ENCODE results near the gene MIX23.

The MIX23 gene

DNA sequence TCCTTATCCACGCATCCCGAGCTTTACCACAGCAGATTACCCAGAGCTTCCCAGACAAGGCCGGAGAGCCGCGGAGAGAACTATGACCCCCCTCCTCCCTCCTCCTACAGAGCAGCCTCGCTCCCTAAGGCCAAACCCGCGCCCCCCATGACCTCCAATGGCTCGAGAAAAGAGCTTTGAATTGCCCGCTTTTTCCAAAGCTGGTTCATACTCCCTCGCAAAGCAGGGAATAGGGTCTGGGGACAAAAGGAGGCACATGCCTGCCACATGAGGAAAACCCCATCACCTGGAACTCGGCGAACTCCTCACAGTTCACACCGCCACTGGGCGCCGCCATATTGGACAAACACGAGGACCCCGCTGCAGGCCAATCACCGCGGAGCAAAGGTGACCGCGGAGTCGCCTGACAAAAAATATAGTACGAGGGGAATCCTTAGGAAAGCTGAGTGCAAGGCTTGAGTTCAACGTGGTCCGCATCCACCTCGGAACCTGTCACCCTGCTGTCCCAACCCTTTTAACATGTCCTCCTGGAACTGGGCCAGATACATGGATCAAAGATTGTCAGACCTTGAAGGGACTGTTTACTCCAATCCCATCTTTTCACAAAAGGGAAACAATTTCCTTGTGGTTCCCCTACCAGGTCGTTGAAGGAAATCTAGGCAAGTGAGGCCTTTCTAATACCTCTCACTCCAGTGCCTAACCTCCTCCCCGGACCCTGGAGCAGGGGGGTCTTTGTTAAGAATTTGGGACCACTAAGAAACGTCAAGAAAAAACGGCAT lies at the start of gene MIX23:
MIX23 (minus strand) TSS at position 344 of the 779 bp plus-strand sequence; CDS start at position 337, 7 bp downstream.
- DNase-seq = peak; percentile 17

- no peak for DNase-seq
These were observed 47.3 kb upstream of the MIX23 start for GRCh38 chr3:122430371-122430770.

DNA sequence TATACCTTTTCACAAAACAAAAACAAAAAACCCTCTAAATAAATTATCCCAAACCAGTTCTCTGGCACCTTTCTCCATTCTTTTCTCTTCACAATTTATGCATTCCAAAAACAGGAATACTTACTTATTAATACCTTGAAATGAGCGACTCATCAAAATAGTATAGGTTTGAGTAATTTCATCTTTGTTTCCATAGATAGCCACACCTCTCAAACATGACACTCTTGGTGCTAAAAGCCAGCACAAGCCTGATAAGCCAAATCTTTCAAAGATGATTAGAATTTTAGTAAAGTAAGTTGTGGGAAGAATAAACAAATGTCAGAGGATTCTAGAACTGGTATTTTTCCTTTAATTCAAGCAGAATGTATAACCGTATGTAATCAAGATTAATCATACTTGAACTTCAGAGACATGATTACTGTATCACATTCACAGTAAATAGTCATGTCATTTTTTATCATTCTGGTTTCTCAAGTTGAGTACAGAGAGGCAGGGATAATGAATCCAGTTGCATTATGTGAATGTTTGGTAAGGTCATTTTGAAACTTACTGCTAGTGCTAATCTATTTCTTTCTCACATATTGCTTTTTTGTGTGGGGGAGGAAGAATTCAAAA lies 44.9 kb upstream of the MIX23 start:
- no peak for DNase-seq

- DNase-seq = no peak
These were observed 38.8 kb upstream of the MIX23 start for GRCh38 chr3:122421836-122422235.

- DNase-seq = no peak
These were observed 38.1 kb upstream of the MIX23 start for GRCh38 chr3:122421101-122421500.

DNA sequence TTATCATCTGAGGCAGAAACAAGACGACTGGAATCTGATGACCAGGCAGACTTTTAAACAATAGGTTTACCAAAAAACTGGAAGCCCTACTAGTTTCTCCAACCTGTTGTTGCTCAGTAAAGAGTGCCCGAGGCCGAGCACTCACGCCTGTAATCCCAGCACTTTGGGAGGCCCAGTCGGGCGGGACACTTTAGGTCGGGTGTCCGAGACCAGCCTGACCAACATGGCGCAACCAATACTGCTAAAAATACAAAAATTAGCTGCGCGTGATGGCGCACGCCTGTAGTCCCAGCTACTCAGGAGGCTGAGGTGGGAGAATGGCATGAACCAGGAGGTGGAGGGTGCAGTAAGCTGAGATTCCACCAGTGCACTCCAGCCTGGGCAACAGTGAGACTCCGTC lies 33.9 kb upstream of the MIX23 start:
- DNase-seq = no peak

- no peak for DNase-seq
These were observed 33.0 kb upstream of the MIX23 start, which contains the start of gene WDR5B for GRCh38 chr3:122415762-122416654. TSS of gene WDR5B (minus strand) at chr3:122416062. CDS start at chr3:122415528, 534 bp downstream.

DNA sequence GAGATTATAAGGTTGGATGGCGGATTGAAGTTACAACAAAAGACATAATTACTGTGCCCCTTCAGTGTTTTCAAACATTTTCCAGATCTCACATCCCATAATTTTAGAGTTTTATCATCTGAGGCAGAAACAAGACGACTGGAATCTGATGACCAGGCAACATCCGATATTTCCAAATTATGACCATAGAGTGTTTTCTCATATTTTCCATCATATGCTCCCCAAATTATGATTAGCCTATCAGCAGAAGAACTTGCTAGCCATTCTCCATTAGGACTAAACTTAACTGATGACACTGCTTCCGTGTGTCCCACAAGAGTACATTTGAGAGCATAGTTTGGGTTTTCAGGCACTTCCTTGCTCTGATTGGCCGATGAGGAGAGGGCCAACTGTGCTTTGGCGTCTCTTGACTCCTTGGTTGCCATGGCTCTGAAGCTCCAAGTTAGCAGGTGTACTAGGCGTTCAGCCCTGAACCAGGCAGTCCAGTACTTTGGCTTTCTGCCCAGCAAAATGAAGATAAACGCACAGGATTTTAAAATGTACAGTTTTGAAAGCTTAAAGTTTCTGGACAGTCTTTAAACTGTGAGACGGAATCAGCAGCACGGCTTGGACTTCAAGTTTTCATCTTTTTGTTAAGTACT lies 32.2 kb upstream of the MIX23 start:
- DNase-seq = no peak

DNA sequence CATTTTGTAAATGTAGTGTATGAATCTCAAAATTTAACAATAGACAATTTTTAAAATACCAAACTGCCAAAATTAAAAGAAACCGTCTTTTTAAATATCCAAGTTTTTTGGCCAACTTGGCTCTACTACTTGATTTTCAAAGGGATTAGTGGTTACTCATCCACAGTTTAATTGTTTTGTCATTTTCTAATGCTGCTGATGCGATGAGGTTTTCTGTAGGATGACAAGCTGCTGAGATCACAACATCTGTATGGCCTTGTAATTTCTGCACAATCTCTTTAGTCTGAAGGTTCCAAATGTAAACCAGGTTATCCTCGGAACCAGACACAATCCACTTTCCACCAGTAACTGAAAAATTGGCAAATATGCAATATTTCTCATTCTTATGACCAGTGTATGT lies 31.4 kb upstream of the MIX23 start:
- no peak for DNase-seq

DNA sequence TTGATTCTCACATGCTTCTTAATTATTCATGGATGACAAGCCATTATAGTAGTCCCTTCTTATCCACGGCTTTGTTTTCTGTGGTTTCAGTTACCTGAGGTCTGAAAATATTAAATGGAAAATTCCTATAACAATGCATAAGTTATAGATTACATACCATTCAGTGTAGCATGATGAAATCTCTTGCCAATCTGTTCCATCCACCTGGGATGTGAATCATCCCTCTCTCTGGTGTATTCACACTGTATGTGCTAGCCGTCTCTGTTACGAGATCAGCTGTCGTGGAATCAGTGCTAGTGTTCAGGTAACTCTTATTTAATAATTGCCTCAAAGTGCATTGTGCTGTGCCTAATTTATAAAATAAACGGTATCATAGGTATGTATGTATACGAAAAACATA lies 27.6 kb upstream of the MIX23 start:
- DNase-seq = no peak

GRCh38 chr3:122410111-122410510 lies 27.1 kb upstream of the MIX23 start:
- DNase-seq = no peak

GRCh38 chr3:122409446-122409845 lies 26.4 kb upstream of the MIX23 start:
- DNase-seq = no peak

DNA sequence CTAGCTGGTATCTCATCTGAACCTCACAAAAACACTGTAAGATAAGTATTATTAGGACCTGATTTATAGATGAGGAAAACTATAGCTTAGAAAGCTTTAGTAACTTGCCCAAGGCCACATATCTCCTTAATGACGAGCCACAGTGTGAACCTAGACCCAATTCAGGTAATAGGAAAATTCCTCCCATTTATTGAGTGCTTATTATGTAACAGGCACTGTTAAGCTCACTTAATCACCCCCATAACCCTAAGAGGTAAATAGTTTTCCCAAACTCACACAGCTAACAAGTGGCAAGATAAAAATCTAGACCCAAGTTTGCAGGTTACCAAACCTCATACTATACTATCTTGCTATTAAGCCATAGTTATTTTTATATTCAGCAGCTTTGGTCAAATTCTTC lies 24.9 kb upstream of the MIX23 start:
- DNase-seq = no peak

DNA sequence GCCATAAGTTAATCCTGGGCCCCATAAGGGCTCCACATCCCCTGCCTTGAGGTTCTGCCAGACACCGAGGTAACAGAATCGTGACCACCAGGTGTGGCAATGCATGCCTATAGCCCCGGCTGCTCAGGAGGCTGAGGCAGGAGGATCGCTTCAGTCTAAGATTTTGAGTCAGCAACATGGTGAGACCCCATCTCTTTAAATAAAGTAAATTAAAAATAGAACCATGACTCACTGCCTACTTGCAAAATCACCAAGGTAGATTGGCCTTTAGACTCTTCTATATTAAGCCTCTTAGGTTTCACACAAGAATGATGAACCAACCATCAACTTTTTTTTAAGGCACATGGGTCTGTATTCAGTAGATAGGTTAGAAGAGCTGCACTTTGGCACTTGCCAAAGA lies 23.2 kb upstream of the MIX23 start:
- DNase-seq = no peak

GRCh38 chr3:122405015-122405414 lies 22.0 kb upstream of the MIX23 start:
- no peak for DNase-seq

DNA sequence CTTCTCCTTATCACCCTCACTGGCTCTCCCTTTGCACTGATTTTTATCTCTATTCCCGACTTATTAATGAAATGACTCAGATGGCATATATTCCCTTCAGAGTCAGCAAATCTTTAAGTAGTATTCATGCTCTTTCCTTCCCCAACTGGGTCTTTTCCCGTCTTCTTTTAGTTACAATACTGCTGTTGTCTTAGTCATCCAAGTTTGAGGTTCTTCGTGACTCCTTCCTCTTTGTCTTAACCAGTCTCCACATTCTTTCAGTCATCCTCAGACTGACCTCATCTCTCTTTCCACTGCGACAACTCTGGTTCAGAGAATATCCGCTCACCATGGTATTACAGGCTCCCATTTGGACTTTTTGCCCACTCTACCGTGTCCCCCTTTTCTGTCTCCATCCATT lies 20.5 kb upstream of the MIX23 start:
- no peak for DNase-seq

DNA sequence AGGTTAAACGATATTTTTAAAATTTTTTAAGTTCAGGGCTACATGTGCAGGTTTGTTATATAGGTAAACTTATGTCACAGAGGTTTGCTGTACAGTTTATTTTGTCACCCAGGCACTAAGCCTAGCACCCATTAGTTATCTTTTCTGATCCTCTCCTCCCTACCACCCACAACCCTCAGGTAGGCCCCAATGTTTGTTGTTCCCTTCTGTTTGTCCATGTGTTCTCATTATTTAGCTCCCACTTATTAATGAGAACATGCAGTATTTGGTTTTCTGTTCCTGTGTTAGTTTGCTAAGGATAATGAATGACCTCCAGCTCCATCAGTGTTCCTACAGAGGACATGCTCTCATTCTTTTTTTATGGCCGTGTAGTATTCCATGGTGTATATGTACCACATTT lies 15.9 kb upstream of the MIX23 start:
- no peak for DNase-seq

- DNase-seq = no peak
These were observed 14.2 kb upstream of the MIX23 start for GRCh38 chr3:122397201-122397600.

GRCh38 chr3:122396511-122396910 lies 13.5 kb upstream of the MIX23 start:
- no peak for DNase-seq

DNA sequence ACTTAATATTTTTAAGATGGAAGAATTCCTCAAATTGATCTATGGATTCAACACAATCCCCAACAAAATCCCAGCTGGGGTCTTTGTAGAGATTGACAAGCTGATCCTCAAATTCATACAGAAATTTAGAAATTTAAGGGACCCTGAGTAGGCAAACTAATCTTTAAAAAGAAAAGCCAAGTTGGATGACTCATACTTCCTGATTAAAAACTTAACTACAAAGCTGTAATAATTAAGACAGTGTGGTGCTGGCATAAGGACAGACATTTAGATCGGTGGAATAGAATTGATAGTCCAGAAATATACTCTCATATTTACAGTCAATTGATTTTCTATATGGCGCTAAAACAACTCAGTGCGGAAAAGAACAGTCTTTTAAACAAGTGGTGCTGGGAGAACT lies 12.6 kb upstream of the MIX23 start:
- no peak for DNase-seq

- DNase-seq = no peak
These were observed 11.1 kb upstream of the MIX23 start for GRCh38 chr3:122394173-122394572.

DNA sequence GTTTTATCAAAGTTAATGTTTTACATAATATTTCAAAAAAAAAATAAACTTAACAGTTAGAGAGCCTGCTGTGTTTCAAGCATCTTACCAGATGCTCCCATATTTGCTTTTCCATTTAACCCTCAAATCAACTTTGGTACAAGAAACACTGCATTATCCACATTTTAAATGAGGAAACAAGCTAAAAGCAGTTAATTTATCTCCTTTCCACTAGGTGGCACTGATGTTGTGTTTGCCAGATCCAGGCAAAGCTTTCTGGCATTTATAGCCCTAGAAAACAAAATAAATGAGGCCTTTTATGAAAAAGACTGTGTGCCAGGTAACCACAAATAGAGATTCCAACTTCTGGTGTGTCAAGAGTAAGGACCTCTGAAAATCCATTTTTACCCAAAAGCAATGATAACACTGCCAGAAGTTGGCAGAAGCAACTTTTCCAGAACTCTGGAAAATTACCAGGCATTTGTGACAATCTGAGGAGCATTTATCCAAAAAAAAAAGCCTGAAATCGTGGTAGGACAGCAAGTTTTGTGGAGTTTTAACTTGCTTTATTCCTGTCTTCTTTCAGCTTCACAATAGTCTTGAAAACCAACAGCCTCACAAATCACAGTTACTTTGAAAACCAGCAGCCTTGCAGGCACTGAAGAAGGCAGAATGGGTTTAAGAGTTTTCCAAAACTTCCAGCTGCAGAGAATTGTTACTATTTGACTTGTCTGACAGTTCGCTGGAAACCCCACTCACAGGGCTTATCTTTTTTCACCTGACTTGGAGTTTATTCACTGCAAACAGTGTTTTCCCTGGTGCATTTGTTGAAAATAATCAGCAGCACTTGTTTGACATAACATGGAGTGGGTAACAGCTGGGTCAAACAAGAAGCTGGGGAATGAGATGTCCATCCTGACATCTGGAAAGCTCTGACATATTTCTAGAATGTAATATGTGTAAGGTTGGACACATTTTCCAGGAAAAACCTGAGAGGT lies 10.1 kb upstream of the MIX23 start:
- peak; percentile 8 for DNase-seq

All from SIG-M5 (cell line).